AG04449 (cell line): ENCODE measurements around the gene RDH16.

ENCODE experiments used
- CTCF ChIA-PET: fragments of 350-600 bp; formaldehyde crosslinking; extraction: SDS; loops from one replicate; lab custom pipeline; 2021; ENCODE audit warnings: antibody characterized with exemption; lab: Yijun Ruan, JAX
- POLR2A ChIA-PET: fragments of 400-600, 350-600 bp; formaldehyde crosslinking; extraction: SDS; loops from one replicate; lab custom pipeline; 2020; ENCODE audit warnings: antibody characterized with exemption, inconsistent platforms; lab: Yijun Ruan, JAX
- DNase-seq: peaks from one replicate; pipeline ENCODE4 v3.0.0-alpha.2; 2010; ENCODE audit warnings: low read depth, low spot score
- H3K4me3 ChIP-seq: 2 replicates; pipeline ENCODE4 v1.5.1; 2011; ENCODE audit warnings: low read depth, mild to moderate bottlenecking, control low read depth, low read length
- TF ChIP-seq, protein P1 (sequence below): IDR thresholded peaks from one replicate; pipeline ENCODE4 v1.5.1; 2011; ENCODE audit warnings: mild to moderate bottlenecking, moderate library complexity, low read length, control low read depth, inconsistent platforms; ENCODE audit not compliant: insufficient read depth; ENCODE audit errors: missing control alignments

RDH16 gene

DNA sequence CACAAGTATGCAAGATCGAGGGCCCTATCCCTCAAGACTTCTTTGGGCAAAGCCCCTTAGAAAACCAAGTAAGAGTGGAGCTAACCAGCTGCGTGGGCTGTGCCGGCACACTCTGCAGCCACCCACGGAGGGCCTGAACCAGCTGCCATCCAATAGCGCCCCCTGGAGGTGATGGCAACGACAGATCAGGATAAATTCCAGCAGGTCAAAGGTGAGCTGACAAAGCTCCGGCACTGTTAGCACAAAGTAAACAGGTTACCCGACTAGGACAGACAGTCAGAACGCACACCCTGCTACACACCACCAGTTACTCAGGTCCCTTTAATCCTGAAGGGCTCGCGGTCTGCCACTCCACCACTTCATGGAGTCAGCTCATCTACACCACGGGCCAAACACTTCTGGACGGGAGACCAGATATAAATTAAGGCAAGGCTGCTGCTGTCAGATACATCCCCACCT lies 44.1 kb upstream of the RDH16 start:
- TF ChIP-seq, protein P1, sequence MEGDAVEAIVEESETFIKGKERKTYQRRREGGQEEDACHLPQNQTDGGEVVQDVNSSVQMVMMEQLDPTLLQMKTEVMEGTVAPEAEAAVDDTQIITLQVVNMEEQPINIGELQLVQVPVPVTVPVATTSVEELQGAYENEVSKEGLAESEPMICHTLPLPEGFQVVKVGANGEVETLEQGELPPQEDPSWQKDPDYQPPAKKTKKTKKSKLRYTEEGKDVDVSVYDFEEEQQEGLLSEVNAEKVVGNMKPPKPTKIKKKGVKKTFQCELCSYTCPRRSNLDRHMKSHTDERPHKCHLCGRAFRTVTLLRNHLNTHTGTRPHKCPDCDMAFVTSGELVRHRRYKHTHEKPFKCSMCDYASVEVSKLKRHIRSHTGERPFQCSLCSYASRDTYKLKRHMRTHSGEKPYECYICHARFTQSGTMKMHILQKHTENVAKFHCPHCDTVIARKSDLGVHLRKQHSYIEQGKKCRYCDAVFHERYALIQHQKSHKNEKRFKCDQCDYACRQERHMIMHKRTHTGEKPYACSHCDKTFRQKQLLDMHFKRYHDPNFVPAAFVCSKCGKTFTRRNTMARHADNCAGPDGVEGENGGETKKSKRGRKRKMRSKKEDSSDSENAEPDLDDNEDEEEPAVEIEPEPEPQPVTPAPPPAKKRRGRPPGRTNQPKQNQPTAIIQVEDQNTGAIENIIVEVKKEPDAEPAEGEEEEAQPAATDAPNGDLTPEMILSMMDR: peak; percentile 66
- no peak for DNase-seq
- POLR2A ChIA-PET: no interaction called here
- CTCF ChIA-PET: interaction anchor here (0.8 to 19.3 kb wide), 22 partner anchors 7 to 365 kb away, joined by 3 to 500 read pairs (median 5); partner anchors contain the start of genes HSD17B6, PRIM1, STAT6 and TAC3
- H3K4me3 ChIP-seq: no peak overlapping the region

DNA sequence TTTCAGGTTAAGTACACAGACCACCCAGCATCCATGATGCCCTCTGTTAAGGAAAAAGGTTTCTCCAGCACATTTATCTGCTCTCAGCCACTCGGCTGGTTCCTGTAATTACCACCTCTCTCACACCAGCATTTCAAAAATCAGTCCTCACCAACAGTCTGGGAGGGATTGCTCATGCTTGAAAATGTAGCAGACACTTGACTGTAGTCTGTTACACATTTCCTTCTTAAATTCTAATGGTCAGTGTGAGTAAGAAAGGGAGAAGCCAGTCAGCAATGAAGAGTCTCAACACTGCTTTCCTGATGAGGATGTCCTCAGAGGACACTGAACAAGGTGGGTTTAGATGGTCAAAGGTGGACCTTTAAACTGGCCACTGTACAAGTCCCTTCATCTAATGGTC lies 43.0 kb upstream of the RDH16 start:
- ChIA-PET POLR2A (no interaction called here), CTCF (interaction anchor here (1.4 to 19.3 kb wide), 8 partner anchors 9 to 364 kb away, joined by 3 to 500 read pairs (median 50); partner anchors contain the start of genes HSD17B6, PRIM1, STAT6 and TAC3)
- H3K4me3 ChIP-seq: no peak overlapping the region
- TF ChIP-seq, protein P1: no peak
- DNase-seq: no peak

DNA sequence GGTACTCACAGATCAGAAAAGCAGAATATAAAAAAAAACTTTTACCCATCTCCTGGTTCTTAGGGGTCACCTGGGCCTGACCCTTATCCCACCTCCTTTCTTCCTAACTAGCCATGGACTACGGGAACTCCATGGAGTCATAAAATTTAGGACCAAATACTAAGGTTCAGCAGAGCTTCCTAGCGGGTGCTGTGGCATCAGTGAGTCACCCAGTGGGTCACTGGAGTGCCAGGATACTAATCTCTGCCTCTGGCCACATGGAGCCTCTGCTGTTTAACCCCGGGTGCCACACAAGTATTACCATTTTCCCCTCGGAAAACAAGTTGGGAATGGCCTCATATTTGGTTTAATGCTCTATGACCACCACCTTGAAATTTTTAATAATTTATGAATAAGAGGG lies 42.0 kb upstream of the RDH16 start:
- POLR2A ChIA-PET: interaction anchor here (0.9 kb wide), 1 partner anchor 11 kb away, joined by 3 read pairs; no protein-coding TSS in a partner anchor

DNA sequence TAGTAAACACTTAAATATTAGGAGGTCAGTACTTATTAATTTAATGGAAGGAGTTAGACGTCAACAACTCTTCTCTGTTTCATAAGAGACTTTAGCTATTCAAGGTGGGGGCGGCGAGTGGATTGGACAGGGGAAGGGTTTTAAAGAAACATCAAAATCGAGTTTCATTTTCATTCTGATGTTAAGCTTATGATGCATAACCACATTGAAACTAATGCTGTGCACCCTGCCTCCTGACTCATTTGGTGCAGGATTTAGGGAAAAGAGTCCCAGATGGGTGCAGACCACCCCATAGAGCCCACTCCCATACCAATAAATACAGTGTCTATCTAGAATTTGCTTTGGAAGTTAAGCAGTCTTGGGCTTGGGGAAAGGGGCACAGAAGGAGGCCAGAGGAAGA lies 41.6 kb upstream of the RDH16 start:
- H3K4me3 ChIP-seq: no peak overlapping the region
- CTCF ChIA-PET: interaction anchor here (0.5 to 19.3 kb wide), 7 partner anchors 10 to 371 kb away, joined by 3 to 500 read pairs (median 92); partner anchors contain the start of genes HSD17B6, PRIM1 and TAC3
- POLR2A ChIA-PET: interaction anchor here (0.9 kb wide), 1 partner anchor 11 kb away, joined by 3 read pairs; no protein-coding TSS in a partner anchor
- TF ChIP-seq, protein P1: no peak
- no peak for DNase-seq

More for the DNA sequence above, 42.0 kb upstream of the RDH16 start:
- CTCF ChIA-PET: interaction anchor here (1.7 to 19.3 kb wide), 5 partner anchors 10 to 241 kb away, joined by 4 to 500 read pairs (median 134); partner anchors contain the start of genes HSD17B6, PRIM1 and TAC3
- DNase-seq: no peak
- TF ChIP-seq, protein P1: no peak
- H3K4me3 ChIP-seq: no peak overlapping the region

DNA sequence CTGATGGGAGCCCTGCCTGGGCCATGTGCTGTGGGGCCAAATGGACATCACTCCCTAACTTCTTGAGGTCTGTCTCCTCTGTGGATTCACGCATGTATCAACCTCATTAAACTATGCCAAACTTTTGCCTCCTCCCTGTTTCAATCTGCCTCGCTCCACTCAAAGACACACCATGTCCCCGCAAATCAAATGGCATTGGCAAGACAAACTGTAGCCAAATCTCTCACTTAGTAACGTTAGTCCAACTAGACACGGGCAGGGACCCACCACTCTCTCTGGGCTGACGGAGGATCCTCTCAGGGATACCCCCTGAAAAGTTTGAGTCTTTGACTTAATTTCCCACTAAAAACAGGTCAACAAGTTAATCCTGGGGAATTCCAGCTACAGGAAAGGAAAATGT lies 40.9 kb upstream of the RDH16 start:
- H3K4me3 ChIP-seq: no peak overlapping the region
- TF ChIP-seq, protein P1: no peak
- CTCF ChIA-PET: interaction anchor here (0.5 to 19.3 kb wide), 5 partner anchors 10 to 370 kb away, joined by 3 to 500 read pairs (median 92); partner anchors contain the start of genes HSD17B6 and PRIM1
- DNase-seq: no peak
- POLR2A ChIA-PET: interaction anchor here (0.9 kb wide), 1 partner anchor 10 kb away, joined by 3 read pairs; no protein-coding TSS in a partner anchor
